GM12878 (cell line): ENCODE data around the gene MFSD11. TPM values are rescaled to one million over a fixed set of nuclear protein-coding genes. Genes with fewer than 3 reads are reported as not detected.
"Not testable (repeated sequence)": the region's sequence is repeated elsewhere in the genome, so short reads cannot be mapped to it uniquely, and the experiment has no call there.

Experiments used
- ATAC-seq: fragments of 200-7000 bp; cut with Tn5 transposase; 3 replicates; pipeline ENCODE4 v1.9.1; 2020; ENCODE audit warnings: mild to moderate bottlenecking, moderate library complexity
- BruUV-seq: library from RNA; stranded (reverse); fragments of 400-500 nt; replicated peaks from 2 replicates; lab custom pipeline; 2021; lab: Mats Ljungman, UMichigan
- CTCF ChIA-PET: fragments of 300-600 bp; sonication (Branson Sonifier 250); formaldehyde crosslinking; extraction: SDS; loops from one replicate; lab custom pipeline; 2021; ENCODE audit warnings: inconsistent platforms; lab: Yijun Ruan, JAX
- POLR2A ChIA-PET: fragments of 350-600 bp; formaldehyde crosslinking; extraction: SDS; loops from one replicate; lab custom pipeline; 2021; ENCODE audit warnings: inconsistent platforms; lab: Charles Lee
- RAD21 ChIA-PET: fragments of 300-600 bp; sonication (Branson Sonifier 250); formaldehyde crosslinking; loops from one replicate; lab custom pipeline; 2023; ENCODE audit warnings: antibody characterized with exemption; ENCODE audit not compliant: unreplicated experiment; lab: Charles Lee
- SMC1A ChIA-PET: fragments of 300-600 bp; sonication (Branson Sonifier 250); formaldehyde crosslinking; loops from one replicate; lab custom pipeline; 2023; ENCODE audit not compliant: unreplicated experiment, uncharacterized antibody; lab: Charles Lee
- DNase-seq: peaks from one replicate; pipeline ENCODE4 v3.0.0-alpha.2; 2011; ENCODE audit warnings: low read depth, low spot score
- FAIRE-seq: peaks from 3 replicates; lab custom pipeline; 2011; peaks lifted over from hg19 to GRCh38; lab: Jason Lieb, UNC
- H2AFZ ChIP-seq: 2 replicates; pipeline ENCODE4 v1.6.0; 2011; ENCODE audit warnings: low read depth, low read length, control low read depth; ENCODE audit not compliant: control insufficient read depth
- H3K27ac ChIP-seq: 2 replicates; pipeline ENCODE4 v1.5.1; 2011; ENCODE audit warnings: control low read depth; ENCODE audit not compliant: control insufficient read depth, insufficient read depth
- H3K27me3 ChIP-seq, 2 experiments: replicated peaks in 1 of 2; 2 replicates each; pipeline versions ENCODE4 v1.6.0 to v1.6.1; 2011; ENCODE audit warnings: low read length in 1 of 2; ENCODE audit not compliant: control insufficient read depth in 2 of 2, insufficient read depth in 2 of 2
- H3K36me3 ChIP-seq, 2 experiments: 2 replicates each; pipeline ENCODE4 v1.5.1; 2011; ENCODE audit warnings: low read length in 1 of 2; ENCODE audit not compliant: control insufficient read depth in 2 of 2, insufficient read depth in 2 of 2
- H3K4me1 ChIP-seq: 2 replicates; pipeline ENCODE4 v1.6.1; 2011; ENCODE audit warnings: mild to moderate bottlenecking, low read length, moderate library complexity, mixed read lengths; ENCODE audit not compliant: control insufficient read depth, insufficient read depth
- H3K4me2 ChIP-seq: 2 replicates; pipeline ENCODE4 v1.6.0; 2011; ENCODE audit warnings: control low read depth; ENCODE audit not compliant: control insufficient read depth, insufficient read depth
- H3K4me3 ChIP-seq: fragments of 200-600 bp; sonication (generic); 2 replicates; pipeline ENCODE4 v1.5.1; 2016
- H3K79me2 ChIP-seq: 2 replicates; pipeline ENCODE4 v1.6.0; 2011; ENCODE audit warnings: low read length; ENCODE audit not compliant: control insufficient read depth, insufficient read depth
- H3K9ac ChIP-seq: 2 replicates; pipeline ENCODE4 v1.8.0; 2011; ENCODE audit warnings: low read length, control low read depth, mixed read lengths; ENCODE audit not compliant: control insufficient read depth, insufficient read depth
- H3K9me3 ChIP-seq: replicated peaks from 3 replicates; pipeline ENCODE4 v1.5.1; 2011; ENCODE audit warnings: mild to moderate bottlenecking, low read length; ENCODE audit not compliant: control insufficient read depth, insufficient read depth
- H4K20me1 ChIP-seq: 2 replicates; pipeline ENCODE4 v1.6.0; 2011; ENCODE audit not compliant: control insufficient read depth, insufficient read depth
- CEBPB ChIP-seq, 2 experiments: fragments of 150-350 bp in 1 of 2; IDR thresholded peaks; 2 replicates each; pipeline ENCODE4 v1.6.1; 2012 to 2014; ENCODE audit warnings: low read depth in 2 of 2, low read length in 2 of 2, borderline replicate concordance in 1 of 2, inconsistent platforms in 1 of 2
- ELK1 ChIP-seq: IDR thresholded peaks from 2 replicates; pipeline ENCODE4 v1.6.1; 2012; ENCODE audit warnings: low read depth, low read length, improper control_type of control experiment
- EP300 ChIP-seq, 2 experiments: fragments of 150-350 bp in 1 of 2; IDR thresholded peaks; 2 replicates each; pipeline ENCODE4 v1.6.1; 2011 to 2012; ENCODE audit warnings: low read depth in 2 of 2, low read length in 2 of 2, borderline replicate concordance in 1 of 2, improper control_type of control experiment in 1 of 2, inconsistent platforms in 1 of 2; ENCODE audit not compliant: control insufficient read depth in 1 of 2
- GATAD2B ChIP-seq: fragments of 450-650 bp; conservative IDR thresholded peaks from 2 replicates; pipeline ENCODE4 v1.6.1; 2017; ENCODE audit warnings: low read depth, mild to moderate bottlenecking, moderate library complexity
- HDGF ChIP-seq: fragments of 450-650 bp; IDR thresholded peaks from 2 replicates; pipeline ENCODE4 v1.6.1; 2016; ENCODE audit warnings: antibody characterized with exemption
- IKZF1 ChIP-seq: fragments of 450-650 bp; conservative IDR thresholded peaks from 2 replicates; pipeline ENCODE4 v1.6.1; 2017; ENCODE audit warnings: antibody characterized with exemption, mild to moderate bottlenecking
- IRF3 ChIP-seq: fragments of 450-650 bp; IDR thresholded peaks from 2 replicates; pipeline ENCODE4 v1.6.1; 2014; ENCODE audit warnings: mild to moderate bottlenecking
- RB1 ChIP-seq: fragments of 450-650 bp; formaldehyde crosslinking; IDR thresholded peaks from 2 replicates; pipeline ENCODE4 v1.6.1; 2017; ENCODE audit warnings: mild to moderate bottlenecking, borderline replicate concordance
- ZNF384 ChIP-seq: IDR thresholded peaks from 2 replicates; pipeline ENCODE4 v1.6.1; 2012; ENCODE audit warnings: low read depth, mild to moderate bottlenecking, low read length, improper control_type of control experiment, borderline replicate concordance
- ZNF622 ChIP-seq: fragments of 450-650 bp; IDR thresholded peaks from 2 replicates; pipeline ENCODE4 v1.6.1; 2017; ENCODE audit warnings: mild to moderate bottlenecking, inconsistent platforms
- WGBS: methylation state at CpG from one replicate; pipeline ENCODE4 v1.1.6; 2016; ENCODE audit warnings: low lambda C conversion rate; ENCODE audit not compliant: insufficient replicate concordance, insufficient coverage; ENCODE audit errors: missing lambda C conversion rate; 5-methylcytosine and 5-hydroxymethylcytosine counted together
- in situ Hi-C: fragments of 300-500 bp; cut with MboI; formaldehyde crosslinking; loops from 9 replicates; pipeline ENCODE4 v1.14.3; 2018; ENCODE audit warnings: mixed read lengths
- intact Hi-C: fragments of 100-400 bp; cut with micrococcal nuclease; formaldehyde crosslinking; loops from one replicate; pipeline ENCODE4 v1.14.2; 2022; ENCODE audit not compliant: unreplicated experiment
- polyA plus RNA-seq, 11 experiments: library from polyadenylated mRNA; depleted of rRNA in 4 of 11; unstranded in 6 of 11; stranded (reverse) in 5 of 11; fragments of >200 nt; fragmentation: Nextera tagmentation in 4 of 11; fragmentation: Illumina TruSeq in 1 of 11; extraction: Ambion mirVana in 4 of 11; extraction: Trizol in 1 of 11; gene quantifications; 1 replicate in 1 of 11; 2 replicates in 10 of 11; pipeline versions ENCODE4 v1.2.1 to v1.2.3, GENCODE V29; 2011 to 2016; ENCODE audit warnings: inconsistent platforms in 2 of 11, missing spikeins in 2 of 11, low read depth in 1 of 11
- total RNA-seq, 4 experiments: library from RNA; depleted of rRNA in 3 of 4; stranded (reverse); fragments of >200 nt in 3 of 4; fragmentation: Illumina TruSeq in 1 of 4; extraction: Trizol in 1 of 4; gene quantifications; 2 replicates each; pipeline versions ENCODE4 v1.2.1 to v1.2.3, GENCODE V29; 2013 to 2021
- TF ChIP-seq, protein P1 (sequence below): fragments of 150-350 bp; IDR thresholded peaks from 2 replicates; pipeline ENCODE4 v1.6.1; 2014; ENCODE audit warnings: mild to moderate bottlenecking, low read depth, low read length

The MFSD11 gene
- total and polyA plus RNA-seq, 10 of the 15 experiments (the other 5 are each of a cell fraction or from before 2014, with no cell fraction given) = 11.0 to 19.4 (median 15.5) TPM

- Histone ChIP-seq H3K27me3 (no peaks in the 10 kb centered on the region), H3K9me3 (no peaks in the 10 kb centered on the region), H4K20me1 (no peaks in the 10 kb centered on the region), H3K36me3 (no peaks in the 10 kb centered on the region), H3K4me1 (no peaks in the 10 kb centered on the region), H3K9ac (no peak overlapping the region), H2AFZ (no peak overlapping the region), H3K79me2 (no peaks in the 10 kb centered on the region), H3K27ac (no peak overlapping the region), H3K4me3 (no peak overlapping the region), H3K4me2 (no peak overlapping the region)
- DNase-seq (no peak), ATAC-seq (no peak), FAIRE-seq (no peak)
- 68% methylated on average over 9 of the region's 9 CpGs for whole genome bisulfite sequencing
- in situ Hi-C loops (no loop called here), intact Hi-C loops (no loop called here)
- ChIA-PET SMC1A (no interaction called here), POLR2A (interaction anchor here (0.6 kb wide), 1 partner anchor 44 kb away, joined by 4 read pairs; no protein-coding TSS in a partner anchor), RAD21 (no interaction called here), CTCF (no interaction called here)
- no TSS peak for BruUV-seq
- TF ChIP-seq, protein P1, sequence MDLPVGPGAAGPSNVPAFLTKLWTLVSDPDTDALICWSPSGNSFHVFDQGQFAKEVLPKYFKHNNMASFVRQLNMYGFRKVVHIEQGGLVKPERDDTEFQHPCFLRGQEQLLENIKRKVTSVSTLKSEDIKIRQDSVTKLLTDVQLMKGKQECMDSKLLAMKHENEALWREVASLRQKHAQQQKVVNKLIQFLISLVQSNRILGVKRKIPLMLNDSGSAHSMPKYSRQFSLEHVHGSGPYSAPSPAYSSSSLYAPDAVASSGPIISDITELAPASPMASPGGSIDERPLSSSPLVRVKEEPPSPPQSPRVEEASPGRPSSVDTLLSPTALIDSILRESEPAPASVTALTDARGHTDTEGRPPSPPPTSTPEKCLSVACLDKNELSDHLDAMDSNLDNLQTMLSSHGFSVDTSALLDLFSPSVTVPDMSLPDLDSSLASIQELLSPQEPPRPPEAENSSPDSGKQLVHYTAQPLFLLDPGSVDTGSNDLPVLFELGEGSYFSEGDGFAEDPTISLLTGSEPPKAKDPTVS = no peak
- TF ChIP-seq ELK1 (no peak), GATAD2B (no peak), HDGF (no peak), ZNF384 (no peak), CEBPB (IDR thresholded peaks at IDR 0.05; ENCODE audit: borderline replicate concordance in 1 of 2, low read depth in 2 of 2, low read length in 2 of 2) (no peak), EP300 (IDR thresholded peaks at IDR 0.05; ENCODE audit: borderline replicate concordance in 1 of 2, control insufficient read depth in 1 of 2, low read depth in 2 of 2, low read length in 2 of 2) (no peak), IKZF1 (no peak), RB1 (no peak), ZNF622 (no peak), IRF3 (no peak)
Measured at GRCh38 chr17:76805319-76805718, 67.4 kb downstream of the MFSD11 start.

DNA sequence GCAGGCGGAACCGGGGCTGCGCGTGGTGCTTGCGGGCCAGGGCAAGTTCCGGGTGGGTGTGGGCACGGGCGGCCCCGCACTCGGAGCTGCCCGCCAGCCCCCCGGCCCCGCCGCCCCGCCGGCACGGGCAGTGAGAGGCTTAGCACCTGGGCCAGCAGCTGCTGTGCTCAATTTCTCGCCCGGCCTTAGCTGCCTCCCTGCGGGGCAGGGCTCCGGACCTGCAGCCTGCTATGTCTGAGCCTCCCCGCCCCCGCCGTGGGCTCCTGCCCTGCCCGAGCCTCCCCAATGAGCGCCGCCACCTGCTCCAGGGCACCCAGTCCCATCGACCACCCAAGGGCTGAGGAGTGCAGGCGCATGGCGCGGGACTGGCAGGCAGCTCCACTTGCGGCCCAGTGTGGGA lies 68.2 kb downstream of the MFSD11 start:
- intact Hi-C loops, CTCF ChIA-PET, DNase-seq, H3K36me3 ChIP-seq, H2AFZ ChIP-seq, H3K4me3 ChIP-seq, BruUV-seq, H3K27me3 ChIP-seq, FAIRE-seq, ATAC-seq, H3K79me2 ChIP-seq, POLR2A ChIA-PET, H3K9ac ChIP-seq, SMC1A ChIA-PET, RAD21 ChIA-PET, H3K4me2 ChIP-seq, H3K9me3 ChIP-seq, H3K27ac ChIP-seq, in situ Hi-C loops, H4K20me1 ChIP-seq, H3K4me1 ChIP-seq: not testable (repeated sequence)
- 78% methylated on average over 27 of the region's 32 CpGs for WGBS
